Measurements from ENCODE around the gene MYT1.

MYT1 gene

DNA sequence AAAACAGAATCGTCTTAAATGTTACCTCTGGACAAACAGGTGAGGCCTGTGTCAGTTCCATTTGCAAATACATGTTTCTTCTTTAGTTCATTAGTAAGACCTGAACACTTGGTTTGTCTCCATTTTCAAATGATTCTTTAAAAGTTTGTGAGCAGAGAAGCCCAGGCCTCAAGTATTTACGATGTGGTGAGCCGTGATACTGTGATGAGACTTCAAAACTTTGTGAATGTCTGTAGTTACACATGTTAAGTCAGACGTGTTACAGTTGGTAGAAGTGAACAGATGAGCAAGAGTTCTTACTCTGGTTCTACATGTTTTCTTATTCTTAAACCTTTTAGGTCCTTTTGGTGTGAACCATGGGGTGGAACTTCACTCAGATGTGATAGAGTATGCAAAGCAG, 99.8 kb downstream of the MYT1 start:
- no peak overlapping the region for H3K9ac ChIP-seq (ENCODE audit: low read length)
- H3K27me3 ChIP-seq (ENCODE audit: control insufficient read depth, insufficient read depth, low read length): no peaks in the 10 kb centered on the region
- H3K4me3 ChIP-seq (ENCODE audit: low read length): no peak overlapping the region
- no peaks in the 10 kb centered on the region for H3K4me1 ChIP-seq (ENCODE audit: control insufficient read depth, insufficient read depth, low read length)
- peaks cover 2% of the 10 kb centered on the region for H3K36me3 ChIP-seq (ENCODE audit: control insufficient read depth, insufficient read depth, low read length)
- no peak overlapping the region for H3K27ac ChIP-seq (ENCODE audit: low read depth, low read length)

DNA sequence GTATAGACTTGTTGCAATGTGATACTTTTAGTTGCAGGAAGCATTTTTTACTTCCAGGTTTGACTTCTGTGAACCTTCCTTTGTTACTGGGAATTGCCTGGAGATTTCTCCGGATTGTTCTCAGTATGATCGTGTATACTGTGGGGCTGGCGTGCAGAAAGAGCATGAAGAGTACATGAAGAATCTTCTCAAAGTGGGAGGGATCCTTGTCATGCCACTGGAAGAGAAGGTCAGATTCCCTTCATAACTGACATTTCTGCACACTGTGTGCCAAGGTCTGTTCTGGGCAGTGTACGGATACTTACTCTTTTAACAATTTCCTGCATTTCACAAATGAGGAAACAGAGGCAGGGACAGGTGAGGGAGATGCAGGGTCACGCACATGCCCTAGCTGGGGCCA, 100.9 kb downstream of the MYT1 start:
- Histone ChIP-seq H3K4me3 (ENCODE audit: low read length) (no peak overlapping the region), H3K36me3 (ENCODE audit: control insufficient read depth, insufficient read depth, low read length) (peaks cover 2% of the 10 kb centered on the region), H3K4me1 (ENCODE audit: control insufficient read depth, insufficient read depth, low read length) (no peaks in the 10 kb centered on the region), H3K27ac (ENCODE audit: low read depth, low read length) (no peak overlapping the region), H3K9ac (ENCODE audit: low read length) (no peak overlapping the region), H3K27me3 (ENCODE audit: control insufficient read depth, insufficient read depth, low read length) (no peaks in the 10 kb centered on the region)

DNA sequence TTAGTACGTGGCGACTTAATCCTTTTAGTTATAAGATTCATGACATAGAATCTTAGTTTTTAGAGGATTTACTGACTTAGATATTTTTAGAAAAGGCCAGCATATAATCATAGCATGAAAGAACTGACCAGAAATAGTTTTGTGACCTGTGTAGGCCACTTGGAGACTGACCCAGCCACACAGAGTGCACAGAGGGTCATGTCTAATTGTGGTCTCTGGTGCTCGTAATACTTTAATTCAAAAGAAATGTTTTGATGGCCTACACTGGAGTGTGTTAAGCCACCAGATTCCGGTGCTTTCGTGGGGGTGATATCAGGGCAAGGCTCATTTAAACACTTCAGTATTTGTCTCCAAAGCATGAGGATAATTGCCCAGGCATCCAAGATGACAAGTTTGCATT, 102.7 kb downstream of the MYT1 start:
- no peak overlapping the region for H3K27ac ChIP-seq (ENCODE audit: low read depth, low read length)
- no peaks in the 10 kb centered on the region for H3K4me1 ChIP-seq (ENCODE audit: control insufficient read depth, insufficient read depth, low read length)
- no peak overlapping the region for H3K4me3 ChIP-seq (ENCODE audit: low read length)
- H3K9ac ChIP-seq (ENCODE audit: low read length): no peak overlapping the region
- H3K27me3 ChIP-seq (ENCODE audit: control insufficient read depth, insufficient read depth, low read length): no peaks in the 10 kb centered on the region
- H3K36me3 ChIP-seq (ENCODE audit: control insufficient read depth, insufficient read depth, low read length): peaks cover 4% of the 10 kb centered on the region

DNA sequence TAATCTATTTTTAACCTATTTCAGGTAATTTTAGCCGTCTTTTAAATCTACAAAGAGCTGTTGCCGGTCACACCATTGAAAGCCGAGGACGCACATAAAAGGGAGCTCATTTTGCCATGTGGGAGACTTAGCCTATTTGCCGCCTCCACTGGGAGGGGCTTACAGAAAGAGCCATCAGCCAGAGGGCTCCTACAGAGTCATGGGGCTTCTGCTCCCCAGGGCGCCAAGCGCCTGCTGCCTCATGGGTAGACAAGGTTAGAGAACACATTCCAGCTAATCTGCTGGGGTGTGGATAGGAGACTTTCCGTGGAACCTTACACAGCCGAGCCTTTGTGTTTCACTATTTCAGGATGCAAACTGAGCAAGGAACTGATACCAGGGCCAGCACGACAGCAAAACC, 103.9 kb downstream of the MYT1 start:
- Histone ChIP-seq H3K36me3 (ENCODE audit: control insufficient read depth, insufficient read depth, low read length) (peaks cover 4% of the 10 kb centered on the region), H3K4me1 (ENCODE audit: control insufficient read depth, insufficient read depth, low read length) (no peaks in the 10 kb centered on the region), H3K4me3 (ENCODE audit: low read length) (no peak overlapping the region), H3K27ac (ENCODE audit: low read depth, low read length) (no peak overlapping the region), H3K9ac (ENCODE audit: low read length) (no peak overlapping the region), H3K27me3 (ENCODE audit: control insufficient read depth, insufficient read depth, low read length) (no peaks in the 10 kb centered on the region)

DNA sequence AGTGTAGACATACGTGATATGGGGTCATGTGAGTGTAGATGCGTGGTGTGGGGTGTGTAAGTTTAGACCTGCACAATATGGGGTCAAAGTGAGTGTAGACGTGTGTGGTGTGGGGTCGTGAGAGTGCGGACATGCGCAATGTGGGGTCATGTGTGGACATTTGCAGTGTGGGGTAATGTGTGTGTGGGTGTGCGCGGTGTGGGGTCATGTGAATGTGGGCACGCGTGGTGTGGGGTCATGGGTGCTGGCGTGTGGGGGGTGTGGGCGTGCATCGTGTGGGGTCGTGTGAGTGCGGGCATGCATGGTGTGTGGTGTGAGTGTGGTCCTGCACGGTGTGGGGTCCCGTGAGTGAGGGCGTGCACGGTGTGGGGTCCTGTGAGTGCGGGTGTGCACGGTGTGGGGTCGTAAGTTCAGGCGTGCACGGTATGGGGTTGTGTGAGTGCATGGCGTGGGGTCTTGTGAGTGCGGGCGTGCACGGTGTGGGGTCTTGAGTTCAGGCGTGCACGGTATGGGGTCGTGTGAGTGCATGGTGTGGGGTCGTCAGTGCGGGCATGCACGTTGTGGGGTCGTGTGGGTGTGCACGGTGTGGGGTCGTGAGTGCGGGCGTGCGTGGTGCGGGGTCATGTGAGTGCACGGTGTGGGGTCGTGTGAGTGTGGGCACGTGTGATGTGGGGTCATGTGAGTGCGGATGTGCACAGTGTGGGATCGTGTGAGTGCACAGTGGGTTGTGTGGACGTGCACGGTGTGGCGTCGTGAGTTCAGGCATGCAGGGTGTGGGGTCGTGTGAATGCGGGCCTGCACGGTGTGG, 105.6 kb downstream of the MYT1 start:
- Histone ChIP-seq H3K27ac (ENCODE audit: low read depth, low read length) (no peak overlapping the region), H3K36me3 (ENCODE audit: control insufficient read depth, insufficient read depth, low read length) (peaks cover 10% of the 10 kb centered on the region), H3K27me3 (ENCODE audit: control insufficient read depth, insufficient read depth, low read length) (no peaks in the 10 kb centered on the region), H3K4me1 (ENCODE audit: control insufficient read depth, insufficient read depth, low read length) (no peaks in the 10 kb centered on the region), H3K9ac (ENCODE audit: low read length) (no peak overlapping the region), H3K4me3 (ENCODE audit: low read length) (no peak overlapping the region)

DNA sequence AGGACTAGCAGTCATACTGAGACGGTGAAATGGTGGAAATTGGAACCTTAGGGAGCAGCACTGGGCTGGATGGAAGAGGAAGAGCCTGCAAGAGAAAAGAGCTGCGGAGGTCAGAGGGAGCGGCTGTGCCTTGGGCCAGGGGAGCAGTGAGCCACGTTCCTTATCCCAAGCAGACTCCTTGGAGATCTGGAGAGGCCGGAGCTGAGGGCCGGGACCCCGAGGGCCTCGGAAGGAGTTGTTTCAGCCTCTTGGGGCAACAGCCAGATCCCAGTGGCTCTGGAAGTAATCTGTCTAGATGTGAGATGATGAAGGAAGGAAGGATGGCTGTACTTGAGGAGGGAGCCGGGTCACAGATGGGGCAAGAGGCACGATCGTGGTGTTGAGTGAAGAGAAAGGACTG, 107.4 kb downstream of the MYT1 start:
- H3K27ac ChIP-seq (ENCODE audit: low read depth, low read length): no peak overlapping the region
- no peak overlapping the region for H3K4me3 ChIP-seq (ENCODE audit: low read length)

DNA sequence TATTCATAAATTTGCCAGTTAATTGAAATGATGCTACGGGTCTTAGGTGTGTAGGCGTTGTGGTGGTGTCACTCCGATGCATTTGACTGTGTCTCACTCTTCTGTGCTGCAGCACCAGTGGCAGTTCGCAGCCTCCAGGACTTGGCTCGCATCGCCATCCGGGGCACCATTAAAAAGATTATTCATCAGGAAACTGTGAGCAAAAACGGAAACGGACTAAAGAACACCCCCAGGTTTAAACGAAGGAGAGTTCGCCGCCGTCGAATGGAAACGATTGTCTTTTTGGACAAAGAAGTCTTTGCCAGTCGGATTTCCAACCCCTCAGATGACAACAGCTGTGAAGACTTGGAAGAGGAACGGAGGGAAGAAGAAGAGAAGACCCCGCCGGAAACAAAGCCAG, 108.9 kb downstream of the MYT1 start:
- Histone ChIP-seq H3K36me3 (ENCODE audit: control insufficient read depth, insufficient read depth, low read length) (peaks cover 8% of the 10 kb centered on the region), H3K27ac (ENCODE audit: low read depth, low read length) (no peak overlapping the region), H3K4me1 (ENCODE audit: control insufficient read depth, insufficient read depth, low read length) (no peaks in the 10 kb centered on the region), H3K9ac (ENCODE audit: low read length) (no peak overlapping the region), H3K4me3 (ENCODE audit: low read length) (no peak overlapping the region), H3K27me3 (ENCODE audit: control insufficient read depth, insufficient read depth, low read length) (no peaks in the 10 kb centered on the region)

More for the DNA sequence above, 107.4 kb downstream of the MYT1 start:
- H3K4me1 ChIP-seq (ENCODE audit: control insufficient read depth, insufficient read depth, low read length): no peaks in the 10 kb centered on the region
- peaks cover 8% of the 10 kb centered on the region for H3K36me3 ChIP-seq (ENCODE audit: control insufficient read depth, insufficient read depth, low read length)
- H3K9ac ChIP-seq (ENCODE audit: low read length): no peak overlapping the region
- H3K27me3 ChIP-seq (ENCODE audit: control insufficient read depth, insufficient read depth, low read length): no peaks in the 10 kb centered on the region

DNA sequence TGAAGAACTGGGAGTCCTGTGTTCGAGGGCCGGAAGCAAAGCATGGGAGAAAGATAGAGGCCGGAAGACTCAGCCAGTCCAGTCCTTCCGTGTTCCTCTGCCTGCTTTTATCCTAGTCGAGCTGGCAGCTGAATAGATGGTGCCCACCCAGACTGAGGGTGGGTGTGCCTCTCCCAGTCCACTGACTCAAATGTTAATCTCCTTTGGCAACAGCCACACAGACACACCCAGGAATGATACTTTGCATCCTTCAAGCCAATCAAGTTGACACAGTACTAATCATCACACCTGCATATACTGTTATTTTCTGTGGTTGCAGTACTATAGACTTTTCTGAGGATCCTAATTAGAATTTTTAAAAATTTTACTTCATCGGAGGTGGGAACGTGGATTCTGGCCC, 112.6 kb downstream of the MYT1 start:
- H3K4me3 ChIP-seq (ENCODE audit: low read length): no peak overlapping the region
- no peaks in the 10 kb centered on the region for H3K4me1 ChIP-seq (ENCODE audit: control insufficient read depth, insufficient read depth, low read length)
- H3K27me3 ChIP-seq (ENCODE audit: control insufficient read depth, insufficient read depth, low read length): no peaks in the 10 kb centered on the region
- no peak overlapping the region for H3K9ac ChIP-seq (ENCODE audit: low read length)
- peaks cover 6% of the 10 kb centered on the region for H3K36me3 ChIP-seq (ENCODE audit: control insufficient read depth, insufficient read depth, low read length)
- no peak overlapping the region for H3K27ac ChIP-seq (ENCODE audit: low read depth, low read length)

DNA sequence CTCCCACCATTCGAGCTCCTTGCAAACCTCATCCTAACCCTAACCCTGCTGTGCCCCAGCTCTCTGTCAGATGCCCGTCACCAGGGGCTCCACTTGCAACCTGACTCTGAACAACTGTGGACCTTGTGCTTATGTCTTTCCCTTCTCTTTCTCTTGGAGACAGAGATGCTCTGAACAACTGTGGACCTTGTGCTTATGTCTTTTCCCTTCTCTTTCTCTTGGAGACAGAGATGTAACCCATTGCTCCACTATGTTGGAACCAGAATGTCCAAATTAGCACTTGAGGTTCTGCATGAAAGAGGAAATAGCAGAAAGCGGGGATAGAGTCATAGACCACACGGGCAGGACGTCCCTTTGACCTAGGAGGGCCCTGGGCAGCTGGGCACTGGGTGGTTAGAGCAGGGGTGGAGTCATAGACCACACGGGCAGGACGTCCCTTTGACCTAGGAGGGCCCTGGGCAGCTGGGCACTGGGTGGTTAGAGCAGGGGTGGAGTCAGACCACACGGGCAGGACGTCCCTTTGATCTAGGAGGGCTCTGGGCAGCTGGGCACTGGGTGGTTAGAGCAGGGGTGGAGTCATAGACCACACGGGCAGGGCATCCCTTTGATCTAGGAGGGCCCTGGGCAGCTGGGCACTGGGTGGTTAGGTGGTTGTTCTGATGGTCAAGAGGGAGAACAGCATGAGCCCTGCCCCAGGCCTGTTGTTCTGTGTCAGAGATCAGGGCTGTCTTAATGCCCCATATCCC, 113.5 kb downstream of the MYT1 start:
- H3K36me3 ChIP-seq (ENCODE audit: control insufficient read depth, insufficient read depth, low read length): peaks cover 6% of the 10 kb centered on the region
- no peak overlapping the region for H3K27ac ChIP-seq (ENCODE audit: low read depth, low read length)
- H3K9ac ChIP-seq (ENCODE audit: low read length): no peak overlapping the region
- H3K4me1 ChIP-seq (ENCODE audit: control insufficient read depth, insufficient read depth, low read length): no peaks in the 10 kb centered on the region
- no peak overlapping the region for H3K4me3 ChIP-seq (ENCODE audit: low read length)
- H3K27me3 ChIP-seq (ENCODE audit: control insufficient read depth, insufficient read depth, low read length): no peaks in the 10 kb centered on the region

DNA sequence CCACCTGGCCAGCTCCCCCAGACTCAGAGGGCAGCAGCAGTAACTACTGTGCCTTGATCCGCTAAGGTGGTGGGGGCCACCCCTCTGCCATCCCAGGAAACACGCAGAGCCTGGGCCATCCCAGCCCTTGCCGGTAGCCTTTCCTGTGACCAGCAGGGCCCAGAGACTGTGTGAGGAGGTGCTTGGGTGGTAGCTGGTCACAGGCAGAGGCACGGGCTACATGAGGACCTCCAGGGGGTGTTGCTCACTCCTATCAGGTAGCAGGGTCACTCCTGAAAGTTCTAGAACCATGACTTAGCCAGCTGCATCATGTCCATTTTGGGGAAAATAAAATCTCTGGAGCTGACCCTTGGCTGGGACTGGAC, 114.0 kb downstream of the MYT1 start:
- H3K27me3 ChIP-seq (ENCODE audit: control insufficient read depth, insufficient read depth, low read length): no peaks in the 10 kb centered on the region
- H3K4me1 ChIP-seq (ENCODE audit: control insufficient read depth, insufficient read depth, low read length): no peaks in the 10 kb centered on the region
- H3K4me3 ChIP-seq (ENCODE audit: low read length): no peak overlapping the region
- H3K27ac ChIP-seq (ENCODE audit: low read depth, low read length): no peak overlapping the region
- peaks cover 6% of the 10 kb centered on the region for H3K36me3 ChIP-seq (ENCODE audit: control insufficient read depth, insufficient read depth, low read length)
- no peak overlapping the region for H3K9ac ChIP-seq (ENCODE audit: low read length)

DNA sequence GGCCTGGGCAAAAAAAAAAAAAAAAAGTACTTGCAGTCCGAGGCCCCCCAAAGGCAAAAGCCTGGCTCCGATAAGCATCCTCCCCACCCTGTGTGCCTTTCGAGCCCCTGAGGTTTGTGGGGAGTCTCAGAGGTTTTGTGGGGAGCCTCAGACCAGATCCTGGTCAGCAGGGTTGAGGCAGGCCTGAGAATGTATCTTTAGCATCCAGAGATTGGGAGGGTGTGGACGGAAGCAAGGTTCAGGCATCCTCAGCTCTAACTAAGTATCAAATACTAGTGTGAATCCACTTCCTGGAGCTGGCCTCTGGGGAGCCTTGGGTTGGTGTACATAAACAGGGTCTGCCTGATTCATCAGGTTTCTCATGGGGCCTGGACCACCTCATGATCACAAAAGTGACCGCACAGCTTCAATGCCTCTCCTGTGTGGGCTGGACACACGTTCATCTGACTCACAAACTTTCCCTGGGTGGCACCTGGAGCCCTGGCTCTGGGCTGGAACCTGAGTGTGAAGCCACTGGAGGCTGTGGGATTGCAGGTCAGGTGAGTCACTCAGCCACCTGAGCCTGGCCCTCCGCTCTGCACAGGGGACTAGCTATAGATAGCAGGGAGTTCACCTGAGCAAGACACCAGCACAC, 115.7 kb downstream of the MYT1 start:
- H3K27ac ChIP-seq (ENCODE audit: low read depth, low read length): no peak overlapping the region
- no peaks in the 10 kb centered on the region for H3K36me3 ChIP-seq (ENCODE audit: control insufficient read depth, insufficient read depth, low read length)
- no peak overlapping the region for H3K9ac ChIP-seq (ENCODE audit: low read length)
- H3K4me1 ChIP-seq (ENCODE audit: control insufficient read depth, insufficient read depth, low read length): no peaks in the 10 kb centered on the region
- no peaks in the 10 kb centered on the region for H3K27me3 ChIP-seq (ENCODE audit: control insufficient read depth, insufficient read depth, low read length)
- H3K4me3 ChIP-seq (ENCODE audit: low read length): no peak overlapping the region

DNA sequence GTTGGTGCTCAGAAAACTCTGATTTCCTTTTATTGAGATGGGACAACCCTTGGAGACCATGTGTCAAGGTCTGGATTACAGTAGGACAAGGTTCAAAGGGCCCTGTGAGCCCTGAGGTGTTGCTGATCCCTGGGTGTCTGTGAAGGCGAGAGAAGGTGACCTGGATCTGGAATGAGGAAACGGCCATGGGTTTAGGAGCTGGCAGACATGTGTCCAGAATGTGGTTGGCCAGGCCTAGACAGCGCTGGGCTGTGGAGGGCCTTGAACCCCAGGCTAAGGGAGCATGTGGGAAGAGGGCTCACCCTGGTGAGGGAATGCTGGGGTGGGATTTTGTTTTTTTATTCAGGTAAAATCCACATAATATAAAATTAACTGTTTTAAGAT, 116.2 kb downstream of the MYT1 start:
- no peaks in the 10 kb centered on the region for H3K27me3 ChIP-seq (ENCODE audit: control insufficient read depth, insufficient read depth, low read length)
- no peak overlapping the region for H3K27ac ChIP-seq (ENCODE audit: low read depth, low read length)
- H3K9ac ChIP-seq (ENCODE audit: low read length): no peak overlapping the region
- H3K4me1 ChIP-seq (ENCODE audit: control insufficient read depth, insufficient read depth, low read length): no peaks in the 10 kb centered on the region
- no peak overlapping the region for H3K4me3 ChIP-seq (ENCODE audit: low read length)
- H3K36me3 ChIP-seq (ENCODE audit: control insufficient read depth, insufficient read depth, low read length): no peaks in the 10 kb centered on the region

All from rectal smooth muscle tissue (tissue), 1 donor.